GM12878 (cell line): ENCODE measurements around the gene NPSR1. TPM values are rescaled to one million over a fixed set of nuclear protein-coding genes. Genes with fewer than 3 reads are reported as not detected.

ENCODE experiments used
- ATAC-seq: fragments of 200-7000 bp; cut with Tn5 transposase; 3 replicates; pipeline ENCODE4 v1.9.1; 2020; ENCODE audit warnings: mild to moderate bottlenecking, moderate library complexity
- BruUV-seq: library from RNA; stranded (reverse); fragments of 400-500 nt; replicated peaks from 2 replicates; lab custom pipeline; 2021; lab: Mats Ljungman, UMichigan
- CTCF ChIA-PET: fragments of 300-600 bp; sonication (Branson Sonifier 250); formaldehyde crosslinking; extraction: SDS; loops from one replicate; lab custom pipeline; 2021; ENCODE audit warnings: inconsistent platforms; lab: Yijun Ruan, JAX
- POLR2A ChIA-PET: fragments of 350-600 bp; formaldehyde crosslinking; extraction: SDS; loops from one replicate; lab custom pipeline; 2021; ENCODE audit warnings: inconsistent platforms; lab: Charles Lee
- RAD21 ChIA-PET: fragments of 300-600 bp; sonication (Branson Sonifier 250); formaldehyde crosslinking; loops from one replicate; lab custom pipeline; 2023; ENCODE audit warnings: antibody characterized with exemption; ENCODE audit not compliant: unreplicated experiment; lab: Charles Lee
- SMC1A ChIA-PET: fragments of 300-600 bp; sonication (Branson Sonifier 250); formaldehyde crosslinking; loops from one replicate; lab custom pipeline; 2023; ENCODE audit not compliant: unreplicated experiment, uncharacterized antibody; lab: Charles Lee
- DNase-seq: peaks from one replicate; pipeline ENCODE4 v3.0.0-alpha.2; 2011; ENCODE audit warnings: low read depth, low spot score
- FAIRE-seq: peaks from 3 replicates; lab custom pipeline; 2011; peaks lifted over from hg19 to GRCh38; lab: Jason Lieb, UNC
- H2AFZ ChIP-seq: 2 replicates; pipeline ENCODE4 v1.6.0; 2011; ENCODE audit warnings: low read depth, low read length, control low read depth; ENCODE audit not compliant: control insufficient read depth
- H3K27ac ChIP-seq: 2 replicates; pipeline ENCODE4 v1.5.1; 2011; ENCODE audit warnings: control low read depth; ENCODE audit not compliant: control insufficient read depth, insufficient read depth
- H3K27me3 ChIP-seq, 2 experiments: replicated peaks in 1 of 2; 2 replicates each; pipeline versions ENCODE4 v1.6.0 to v1.6.1; 2011; ENCODE audit warnings: low read length in 1 of 2; ENCODE audit not compliant: control insufficient read depth in 2 of 2, insufficient read depth in 2 of 2
- H3K36me3 ChIP-seq, 2 experiments: 2 replicates each; pipeline ENCODE4 v1.5.1; 2011; ENCODE audit warnings: low read length in 1 of 2; ENCODE audit not compliant: control insufficient read depth in 2 of 2, insufficient read depth in 2 of 2
- H3K4me1 ChIP-seq: 2 replicates; pipeline ENCODE4 v1.6.1; 2011; ENCODE audit warnings: mild to moderate bottlenecking, low read length, moderate library complexity, mixed read lengths; ENCODE audit not compliant: control insufficient read depth, insufficient read depth
- H3K4me2 ChIP-seq: 2 replicates; pipeline ENCODE4 v1.6.0; 2011; ENCODE audit warnings: control low read depth; ENCODE audit not compliant: control insufficient read depth, insufficient read depth
- H3K4me3 ChIP-seq: fragments of 200-600 bp; sonication (generic); 2 replicates; pipeline ENCODE4 v1.5.1; 2016
- H3K79me2 ChIP-seq: 2 replicates; pipeline ENCODE4 v1.6.0; 2011; ENCODE audit warnings: low read length; ENCODE audit not compliant: control insufficient read depth, insufficient read depth
- H3K9ac ChIP-seq: 2 replicates; pipeline ENCODE4 v1.8.0; 2011; ENCODE audit warnings: low read length, control low read depth, mixed read lengths; ENCODE audit not compliant: control insufficient read depth, insufficient read depth
- H3K9me3 ChIP-seq: replicated peaks from 3 replicates; pipeline ENCODE4 v1.5.1; 2011; ENCODE audit warnings: mild to moderate bottlenecking, low read length; ENCODE audit not compliant: control insufficient read depth, insufficient read depth
- H4K20me1 ChIP-seq: 2 replicates; pipeline ENCODE4 v1.6.0; 2011; ENCODE audit not compliant: control insufficient read depth, insufficient read depth
- CEBPB ChIP-seq, 2 experiments: fragments of 150-350 bp in 1 of 2; IDR thresholded peaks; 2 replicates each; pipeline ENCODE4 v1.6.1; 2012 to 2014; ENCODE audit warnings: low read depth in 2 of 2, low read length in 2 of 2, borderline replicate concordance in 1 of 2, inconsistent platforms in 1 of 2
- CEBPZ ChIP-seq: fragments of 150-350 bp; IDR thresholded peaks from 2 replicates; pipeline ENCODE4 v1.6.1; 2016; ENCODE audit warnings: low read depth, low read length
- CREB1 ChIP-seq: IDR thresholded peaks from 2 replicates; pipeline ENCODE4 v1.6.1; 2012; ENCODE audit warnings: low read depth, mild to moderate bottlenecking, inconsistent platforms
- EP300 ChIP-seq, 2 experiments: fragments of 150-350 bp in 1 of 2; IDR thresholded peaks; 2 replicates each; pipeline ENCODE4 v1.6.1; 2011 to 2012; ENCODE audit warnings: low read depth in 2 of 2, low read length in 2 of 2, borderline replicate concordance in 1 of 2, improper control_type of control experiment in 1 of 2, inconsistent platforms in 1 of 2; ENCODE audit not compliant: control insufficient read depth in 1 of 2
- JUND ChIP-seq: IDR thresholded peaks from 2 replicates; pipeline ENCODE4 v1.6.1; 2012; ENCODE audit warnings: low read depth, mild to moderate bottlenecking, low read length, improper control_type of control experiment, moderate library complexity
- KDM1A ChIP-seq: fragments of 200-600 bp; sonication (generic); IDR thresholded peaks from 2 replicates; pipeline ENCODE4 v1.6.1; 2016; ENCODE audit warnings: borderline replicate concordance
- LARP7 ChIP-seq: fragments of 450-650 bp; IDR thresholded peaks from 2 replicates; pipeline ENCODE4 v1.6.1; 2017; ENCODE audit warnings: mild to moderate bottlenecking
- REST ChIP-seq: IDR thresholded peaks from 2 replicates; pipeline ENCODE4 v1.6.1; 2012; ENCODE audit warnings: mild to moderate bottlenecking, low read depth, low read length
- SMC3 ChIP-seq: IDR thresholded peaks from 2 replicates; pipeline ENCODE4 v1.6.1; 2011; ENCODE audit warnings: low read length, improper control_type of control experiment, borderline replicate concordance
- YY1 ChIP-seq: IDR thresholded peaks from 2 replicates; pipeline ENCODE4 v1.6.1; 2011; ENCODE audit warnings: low read depth, mild to moderate bottlenecking, low read length
- ZNF592 ChIP-seq: fragments of 450-650 bp; IDR thresholded peaks from 2 replicates; pipeline ENCODE4 v1.6.1; 2017; ENCODE audit warnings: mild to moderate bottlenecking, moderate library complexity
- ZZZ3 ChIP-seq: IDR thresholded peaks from 2 replicates; pipeline ENCODE4 v1.6.1; 2011; ENCODE audit warnings: low read depth; ENCODE audit not compliant: control insufficient read depth, insufficient read length
- WGBS: methylation state at CpG from one replicate; pipeline ENCODE4 v1.1.6; 2016; ENCODE audit warnings: low lambda C conversion rate; ENCODE audit not compliant: insufficient replicate concordance, insufficient coverage; ENCODE audit errors: missing lambda C conversion rate; 5-methylcytosine and 5-hydroxymethylcytosine counted together
- in situ Hi-C: fragments of 300-500 bp; cut with MboI; formaldehyde crosslinking; loops from 9 replicates; pipeline ENCODE4 v1.14.3; 2018; ENCODE audit warnings: mixed read lengths
- intact Hi-C: fragments of 100-400 bp; cut with micrococcal nuclease; formaldehyde crosslinking; loops from one replicate; pipeline ENCODE4 v1.14.2; 2022; ENCODE audit not compliant: unreplicated experiment
- polyA plus RNA-seq, 11 experiments: library from polyadenylated mRNA; depleted of rRNA in 4 of 11; unstranded in 6 of 11; stranded (reverse) in 5 of 11; fragments of >200 nt; fragmentation: Nextera tagmentation in 4 of 11; fragmentation: Illumina TruSeq in 1 of 11; extraction: Ambion mirVana in 4 of 11; extraction: Trizol in 1 of 11; gene quantifications; 1 replicate in 1 of 11; 2 replicates in 10 of 11; pipeline versions ENCODE4 v1.2.1 to v1.2.3, GENCODE V29; 2011 to 2016; ENCODE audit warnings: inconsistent platforms in 2 of 11, missing spikeins in 2 of 11, low read depth in 1 of 11
- total RNA-seq, 4 experiments: library from RNA; depleted of rRNA in 3 of 4; stranded (reverse); fragments of >200 nt in 3 of 4; fragmentation: Illumina TruSeq in 1 of 4; extraction: Trizol in 1 of 4; gene quantifications; 2 replicates each; pipeline versions ENCODE4 v1.2.1 to v1.2.3, GENCODE V29; 2013 to 2021

The NPSR1 gene
- total and polyA plus RNA-seq, 10 of the 15 experiments (the other 5 are each of a cell fraction or from before 2014, with no cell fraction given), result 0.20 TPM; not detected in 9

GRCh38 chr7:34787586-34787985 is 129.6 kb downstream of the NPSR1 start (continued):
- TF ChIP-seq ZZZ3, result no peak
- TF ChIP-seq JUND, result no peak
- no peak for TF ChIP-seq CREB1
- no peak for TF ChIP-seq YY1
- no peak for TF ChIP-seq CEBPZ
- TF ChIP-seq SMC3, result no peak
- TF ChIP-seq, all 136 proteins: peak for 0

- intact Hi-C loops, result no loop called here
- CTCF ChIA-PET, result no interaction called here
- TF ChIP-seq LARP7 (no peak), EP300 (IDR thresholded peaks at IDR 0.05; ENCODE audit: borderline replicate concordance in 1 of 2, control insufficient read depth in 1 of 2, low read depth in 2 of 2, low read length in 2 of 2) (no peak), KDM1A (no peak), CEBPB (IDR thresholded peaks at IDR 0.05; ENCODE audit: borderline replicate concordance in 1 of 2, low read depth in 2 of 2, low read length in 2 of 2) (no peak), ZNF592 (no peak), REST (no peak)
Observed at GRCh38 chr7:34806831-34807230, 148.8 kb downstream of the NPSR1 start.

More at GRCh38 chr7:34806831-34807230, 148.8 kb downstream of the NPSR1 start:
- H4K20me1 ChIP-seq, result no peaks in the 10 kb centered on the region
- 16% methylated on average over 2 of the region's 2 CpGs for WGBS
- POLR2A ChIA-PET, result no interaction called here
- H3K4me2 ChIP-seq, result no peak overlapping the region
- H3K9me3 ChIP-seq, result no peaks in the 10 kb centered on the region
- no TSS peak for BruUV-seq
- H2AFZ ChIP-seq, result no peak overlapping the region
- H3K27ac ChIP-seq, result no peak overlapping the region
- no peaks in the 10 kb centered on the region for H3K79me2 ChIP-seq
- FAIRE-seq (no peak), ATAC-seq (no peak), DNase-seq (no peak)
- RAD21 ChIA-PET, result no interaction called here
- no peaks in the 10 kb centered on the region for H3K27me3 ChIP-seq
- in situ Hi-C loops, result no loop called here
- no peaks in the 10 kb centered on the region for H3K4me1 ChIP-seq
- SMC1A ChIA-PET, result interaction anchor here (0.7 kb wide), 1 partner anchor 10 kb away, joined by 3 read pairs; no protein-coding TSS in a partner anchor
- no peak overlapping the region for H3K4me3 ChIP-seq
- H3K36me3 ChIP-seq, result no peaks in the 10 kb centered on the region
- H3K9ac ChIP-seq, result no peak overlapping the region
